H1 (cell line): ENCODE data around the gene TRPC1. TPM values are rescaled to one million over a fixed set of nuclear protein-coding genes. Genes with fewer than 3 reads are reported as not detected.

Source experiments
- ASH2L ChIP-seq: fragments of 200-600, 300-600 bp; sonication (generic); IDR thresholded peaks from one replicate; pipeline ENCODE4 v1.7.1; 2017; ENCODE audit warnings: low read length
- CTCF ChIP-seq, 3 experiments: IDR thresholded peaks; 1 replicate in 2 of 3; 2 replicates in 1 of 3; pipeline versions ENCODE4 v1.5.1 to v1.6.1; 2011; ENCODE audit warnings: low read length in 3 of 3, mild to moderate bottlenecking in 3 of 3, inconsistent platforms in 2 of 3, low read depth in 1 of 3, moderate library complexity in 1 of 3; ENCODE audit not compliant: insufficient read depth in 1 of 3; ENCODE audit errors: control extremely low read depth in 1 of 3
- JUND ChIP-seq: IDR thresholded peaks from 2 replicates; pipeline ENCODE4 v1.6.1; 2011; ENCODE audit warnings: mild to moderate bottlenecking, improper control_type of control experiment, low read length
- MAFK ChIP-seq: IDR thresholded peaks from 2 replicates; pipeline ENCODE4 v1.6.1; 2012; ENCODE audit warnings: low read depth, mild to moderate bottlenecking, improper control_type of control experiment, low read length
- MAX ChIP-seq: IDR thresholded peaks from 2 replicates; pipeline ENCODE4 v1.6.1; 2012; ENCODE audit warnings: inconsistent platforms
- RXRA ChIP-seq: IDR thresholded peaks from 2 replicates; pipeline ENCODE4 v1.6.1; 2011; ENCODE audit warnings: low read depth, mild to moderate bottlenecking, low read length, moderate library complexity; ENCODE audit not compliant: insufficient read depth
- YY1 ChIP-seq: IDR thresholded peaks from 2 replicates; pipeline ENCODE4 v1.6.1; 2011; ENCODE audit warnings: low read depth, mild to moderate bottlenecking, low read length
- polyA plus RNA-seq, 7 experiments: library from polyadenylated mRNA; depleted of rRNA in 3 of 7; stranded (reverse) in 5 of 7; unstranded in 2 of 7; fragments of >200 nt in 5 of 7; fragments of 200-250 nt in 2 of 7; gene quantifications; 1 replicate in 5 of 7; 2 replicates in 1 of 7; 4 replicates in 1 of 7; pipeline versions ENCODE4 v1.2.1 to v1.2.3, GENCODE V29; 2011 to 2013; ENCODE audit warnings: missing spikeins in 2 of 7, mixed read lengths in 2 of 7
- total RNA-seq: library from RNA; stranded (reverse); fragmentation: NEBNext Ultra II Directional; extraction: Animal tissue kit (Norgen Biotek cat#: 25700); gene quantifications from 2 replicates; pipeline ENCODE4 v1.2.1, GENCODE V29; 2021
- TF ChIP-seq, protein P1 (sequence below): fragments of 300-600 bp; sonication (generic); IDR thresholded peaks from 2 replicates; pipeline ENCODE4 v1.7.1; 2012; ENCODE audit warnings: low read length, moderate library complexity, mild to moderate bottlenecking, inconsistent platforms; ENCODE audit not compliant: insufficient replicate concordance

Gene TRPC1
- total and polyA plus RNA-seq, 2 of the 8 experiments (the other 6 are each of a cell fraction or from before 2014, with no cell fraction given), result 22.6 to 23.1 TPM

DNA sequence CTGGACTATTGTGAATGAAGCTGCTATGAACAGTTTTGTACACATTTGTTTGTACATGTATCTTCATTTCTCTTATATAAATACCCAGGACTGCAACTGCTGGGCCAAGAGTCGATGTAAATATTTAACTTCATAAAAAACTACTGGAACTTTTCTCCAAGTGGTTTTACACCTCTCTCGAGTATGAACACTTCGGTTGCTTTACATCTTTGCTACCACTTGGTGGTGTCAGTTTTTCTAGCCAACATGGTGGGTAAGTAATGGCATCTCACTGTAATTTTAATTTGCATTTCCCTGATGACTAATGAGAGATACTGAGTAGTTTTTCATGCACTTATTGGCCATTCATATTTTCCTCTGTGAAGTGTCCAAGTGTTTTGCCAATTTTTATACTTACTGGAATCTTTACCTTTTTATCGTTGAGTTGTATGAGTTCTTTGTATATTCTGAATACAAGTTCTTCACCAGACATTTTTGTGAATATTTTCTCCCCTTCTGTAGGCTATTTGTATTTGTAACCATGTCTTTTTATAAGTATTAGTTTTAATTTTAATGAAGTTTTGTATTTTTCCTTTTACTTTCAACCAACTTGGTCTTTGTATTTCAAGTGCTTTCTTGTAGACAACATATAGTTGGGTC lies 120.6 kb downstream of the TRPC1 start (continued):
- TF ChIP-seq, protein P1, sequence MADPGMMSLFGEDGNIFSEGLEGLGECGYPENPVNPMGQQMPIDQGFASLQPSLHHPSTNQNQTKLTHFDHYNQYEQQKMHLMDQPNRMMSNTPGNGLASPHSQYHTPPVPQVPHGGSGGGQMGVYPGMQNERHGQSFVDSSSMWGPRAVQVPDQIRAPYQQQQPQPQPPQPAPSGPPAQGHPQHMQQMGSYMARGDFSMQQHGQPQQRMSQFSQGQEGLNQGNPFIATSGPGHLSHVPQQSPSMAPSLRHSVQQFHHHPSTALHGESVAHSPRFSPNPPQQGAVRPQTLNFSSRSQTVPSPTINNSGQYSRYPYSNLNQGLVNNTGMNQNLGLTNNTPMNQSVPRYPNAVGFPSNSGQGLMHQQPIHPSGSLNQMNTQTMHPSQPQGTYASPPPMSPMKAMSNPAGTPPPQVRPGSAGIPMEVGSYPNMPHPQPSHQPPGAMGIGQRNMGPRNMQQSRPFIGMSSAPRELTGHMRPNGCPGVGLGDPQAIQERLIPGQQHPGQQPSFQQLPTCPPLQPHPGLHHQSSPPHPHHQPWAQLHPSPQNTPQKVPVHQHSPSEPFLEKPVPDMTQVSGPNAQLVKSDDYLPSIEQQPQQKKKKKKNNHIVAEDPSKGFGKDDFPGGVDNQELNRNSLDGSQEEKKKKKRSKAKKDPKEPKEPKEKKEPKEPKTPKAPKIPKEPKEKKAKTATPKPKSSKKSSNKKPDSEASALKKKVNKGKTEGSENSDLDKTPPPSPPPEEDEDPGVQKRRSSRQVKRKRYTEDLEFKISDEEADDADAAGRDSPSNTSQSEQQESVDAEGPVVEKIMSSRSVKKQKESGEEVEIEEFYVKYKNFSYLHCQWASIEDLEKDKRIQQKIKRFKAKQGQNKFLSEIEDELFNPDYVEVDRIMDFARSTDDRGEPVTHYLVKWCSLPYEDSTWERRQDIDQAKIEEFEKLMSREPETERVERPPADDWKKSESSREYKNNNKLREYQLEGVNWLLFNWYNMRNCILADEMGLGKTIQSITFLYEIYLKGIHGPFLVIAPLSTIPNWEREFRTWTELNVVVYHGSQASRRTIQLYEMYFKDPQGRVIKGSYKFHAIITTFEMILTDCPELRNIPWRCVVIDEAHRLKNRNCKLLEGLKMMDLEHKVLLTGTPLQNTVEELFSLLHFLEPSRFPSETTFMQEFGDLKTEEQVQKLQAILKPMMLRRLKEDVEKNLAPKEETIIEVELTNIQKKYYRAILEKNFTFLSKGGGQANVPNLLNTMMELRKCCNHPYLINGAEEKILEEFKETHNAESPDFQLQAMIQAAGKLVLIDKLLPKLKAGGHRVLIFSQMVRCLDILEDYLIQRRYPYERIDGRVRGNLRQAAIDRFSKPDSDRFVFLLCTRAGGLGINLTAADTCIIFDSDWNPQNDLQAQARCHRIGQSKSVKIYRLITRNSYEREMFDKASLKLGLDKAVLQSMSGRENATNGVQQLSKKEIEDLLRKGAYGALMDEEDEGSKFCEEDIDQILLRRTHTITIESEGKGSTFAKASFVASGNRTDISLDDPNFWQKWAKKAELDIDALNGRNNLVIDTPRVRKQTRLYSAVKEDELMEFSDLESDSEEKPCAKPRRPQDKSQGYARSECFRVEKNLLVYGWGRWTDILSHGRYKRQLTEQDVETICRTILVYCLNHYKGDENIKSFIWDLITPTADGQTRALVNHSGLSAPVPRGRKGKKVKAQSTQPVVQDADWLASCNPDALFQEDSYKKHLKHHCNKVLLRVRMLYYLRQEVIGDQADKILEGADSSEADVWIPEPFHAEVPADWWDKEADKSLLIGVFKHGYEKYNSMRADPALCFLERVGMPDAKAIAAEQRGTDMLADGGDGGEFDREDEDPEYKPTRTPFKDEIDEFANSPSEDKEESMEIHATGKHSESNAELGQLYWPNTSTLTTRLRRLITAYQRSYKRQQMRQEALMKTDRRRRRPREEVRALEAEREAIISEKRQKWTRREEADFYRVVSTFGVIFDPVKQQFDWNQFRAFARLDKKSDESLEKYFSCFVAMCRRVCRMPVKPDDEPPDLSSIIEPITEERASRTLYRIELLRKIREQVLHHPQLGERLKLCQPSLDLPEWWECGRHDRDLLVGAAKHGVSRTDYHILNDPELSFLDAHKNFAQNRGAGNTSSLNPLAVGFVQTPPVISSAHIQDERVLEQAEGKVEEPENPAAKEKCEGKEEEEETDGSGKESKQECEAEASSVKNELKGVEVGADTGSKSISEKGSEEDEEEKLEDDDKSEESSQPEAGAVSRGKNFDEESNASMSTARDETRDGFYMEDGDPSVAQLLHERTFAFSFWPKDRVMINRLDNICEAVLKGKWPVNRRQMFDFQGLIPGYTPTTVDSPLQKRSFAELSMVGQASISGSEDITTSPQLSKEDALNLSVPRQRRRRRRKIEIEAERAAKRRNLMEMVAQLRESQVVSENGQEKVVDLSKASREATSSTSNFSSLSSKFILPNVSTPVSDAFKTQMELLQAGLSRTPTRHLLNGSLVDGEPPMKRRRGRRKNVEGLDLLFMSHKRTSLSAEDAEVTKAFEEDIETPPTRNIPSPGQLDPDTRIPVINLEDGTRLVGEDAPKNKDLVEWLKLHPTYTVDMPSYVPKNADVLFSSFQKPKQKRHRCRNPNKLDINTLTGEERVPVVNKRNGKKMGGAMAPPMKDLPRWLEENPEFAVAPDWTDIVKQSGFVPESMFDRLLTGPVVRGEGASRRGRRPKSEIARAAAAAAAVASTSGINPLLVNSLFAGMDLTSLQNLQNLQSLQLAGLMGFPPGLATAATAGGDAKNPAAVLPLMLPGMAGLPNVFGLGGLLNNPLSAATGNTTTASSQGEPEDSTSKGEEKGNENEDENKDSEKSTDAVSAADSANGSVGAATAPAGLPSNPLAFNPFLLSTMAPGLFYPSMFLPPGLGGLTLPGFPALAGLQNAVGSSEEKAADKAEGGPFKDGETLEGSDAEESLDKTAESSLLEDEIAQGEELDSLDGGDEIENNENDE, result no peak
- TF ChIP-seq JUND, result no peak
- no peak for TF ChIP-seq MAFK
- TF ChIP-seq CTCF (IDR thresholded peaks at IDR 0.05; ENCODE audit: control extremely low read depth in 1 of 3, insufficient read depth in 1 of 3, low read depth in 1 of 3, low read length in 3 of 3), result peak in 2 of 3 experiments; percentile 42 to 59; a peak in 2 of 4 replicates
- peak; percentile 64; the same call in 1 of the 2 replicates for TF ChIP-seq YY1
- TF ChIP-seq RXRA, result no peak
- TF ChIP-seq ASH2L, result no peak
- TF ChIP-seq MAX, result no peak
